Activated CD4-positive, alpha-beta T cell treated with anti-CD3 and anti-CD28 coated beads, Interleukin-2, amount 50 U/mL, for 48 hours (primary cell): ENCODE data around the gene TBL1XR1.
"Not testable (repeated sequence)": the region's sequence is repeated elsewhere in the genome, so short reads cannot be mapped to it uniquely, and the experiment has no call there.

Experiments
- DNase-seq, 2 experiments: peaks; one replicate each; pipeline ENCODE4 v3.0.0-alpha.2; 2020

The TBL1XR1 gene

GRCh38 chr3:177005718-177006405 is 191.4 kb downstream of the TBL1XR1 start:
- no peak for DNase-seq

DNA sequence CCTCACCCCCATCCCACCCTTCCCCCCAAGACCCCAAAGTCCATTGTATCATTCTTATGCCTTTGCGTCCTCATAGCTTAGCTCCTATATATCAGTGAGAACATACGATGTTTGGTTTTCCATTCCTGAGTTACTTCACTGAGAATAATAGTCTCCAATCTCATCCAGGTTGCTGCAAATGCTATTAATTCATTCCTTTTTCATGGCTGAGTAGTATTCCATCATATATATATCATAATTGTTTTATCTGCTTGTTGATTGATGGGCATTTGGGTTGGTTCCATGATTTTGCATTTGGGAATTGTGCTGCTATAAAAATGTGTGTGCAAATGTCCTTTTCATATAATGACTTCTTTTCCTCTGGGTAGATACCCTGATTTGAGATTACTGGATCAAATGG is 197.1 kb downstream of the TBL1XR1 start:
- DNase-seq: not testable (repeated sequence)

GRCh38 chr3:176995946-176996345 is 201.3 kb downstream of the TBL1XR1 start:
- no peak for DNase-seq

DNA sequence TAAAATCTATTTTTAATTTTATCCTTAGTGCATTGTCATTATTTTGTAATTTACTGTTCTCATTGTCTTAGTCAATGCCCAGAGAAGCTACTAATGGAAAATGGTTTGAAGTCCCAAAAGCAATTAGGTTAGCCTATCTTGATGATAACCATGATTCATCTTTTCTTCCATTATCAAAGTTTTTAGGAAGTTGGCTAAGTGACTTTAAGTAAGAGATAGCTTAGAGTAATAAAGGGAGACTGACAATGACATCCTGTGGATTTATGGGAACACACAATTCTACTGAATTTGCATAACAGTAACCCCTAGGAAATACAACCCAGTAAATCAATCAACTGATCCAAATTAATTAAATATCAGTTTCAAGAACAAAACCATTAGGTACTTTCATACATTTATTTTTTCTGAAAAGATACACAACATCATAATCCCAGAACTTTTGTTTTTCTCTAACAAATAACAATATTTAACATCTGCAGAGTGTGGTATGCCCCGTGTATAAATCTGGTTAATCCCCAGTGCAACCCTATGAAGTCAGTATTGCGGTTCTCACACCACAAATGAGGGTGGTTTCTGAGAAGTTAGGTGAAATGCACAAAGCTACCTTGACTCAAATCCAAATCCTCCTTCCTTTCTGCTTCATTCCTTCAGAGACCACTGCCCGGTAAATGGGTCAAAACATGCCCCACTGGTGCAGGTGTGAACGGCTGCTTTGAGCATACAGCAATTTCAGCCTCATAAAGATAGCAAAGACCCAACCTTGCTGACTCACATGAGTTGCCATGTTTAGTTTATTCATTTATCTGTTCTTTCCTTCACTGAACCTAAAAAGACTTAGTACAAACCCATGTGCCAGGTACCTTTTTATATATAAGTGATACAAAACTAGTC is 202.1 kb downstream of the TBL1XR1 start:
- DNase-seq: no peak

- DNase-seq: no peak
Measured at GRCh38 chr3:176994393-176994792, 202.9 kb downstream of the TBL1XR1 start.

DNA sequence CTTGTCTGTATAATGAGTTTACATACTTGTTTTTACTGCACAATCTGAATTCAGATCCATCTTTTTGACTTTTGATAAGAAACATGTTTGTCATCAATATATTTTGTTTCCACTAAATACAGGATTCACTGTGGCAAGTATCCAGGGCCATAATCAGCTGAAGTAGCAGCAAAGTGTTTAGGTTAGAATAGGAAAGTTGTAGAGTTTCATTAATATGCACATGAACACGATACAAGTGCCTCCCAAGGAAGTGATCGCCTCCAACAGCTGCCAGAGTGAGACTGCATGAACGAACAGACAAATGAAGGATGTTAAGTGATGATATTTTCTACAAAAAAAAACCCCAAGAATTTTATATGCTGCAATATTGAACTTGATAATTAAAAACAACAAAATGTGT is 204.3 kb downstream of the TBL1XR1 start:
- DNase-seq: no peak

DNA sequence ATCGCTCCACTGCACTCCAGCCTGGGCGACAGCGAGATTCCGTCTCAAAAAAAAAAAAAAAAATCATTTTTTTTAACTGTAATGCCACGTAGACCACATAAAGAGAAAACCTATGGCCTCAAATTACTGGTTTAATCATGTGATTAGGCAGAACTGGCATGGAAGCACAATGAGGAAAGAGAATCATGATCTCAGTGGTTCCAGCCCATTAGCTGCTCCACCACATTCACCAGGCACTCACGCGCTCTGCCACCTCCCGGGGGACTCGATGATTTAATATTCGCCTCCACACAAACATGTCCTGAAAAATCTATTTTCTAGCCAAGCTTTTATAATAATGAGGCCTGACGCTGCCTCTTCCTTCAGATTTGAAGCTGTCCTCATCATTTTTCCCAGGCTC is 204.7 kb downstream of the TBL1XR1 start:
- no peak for DNase-seq

DNA sequence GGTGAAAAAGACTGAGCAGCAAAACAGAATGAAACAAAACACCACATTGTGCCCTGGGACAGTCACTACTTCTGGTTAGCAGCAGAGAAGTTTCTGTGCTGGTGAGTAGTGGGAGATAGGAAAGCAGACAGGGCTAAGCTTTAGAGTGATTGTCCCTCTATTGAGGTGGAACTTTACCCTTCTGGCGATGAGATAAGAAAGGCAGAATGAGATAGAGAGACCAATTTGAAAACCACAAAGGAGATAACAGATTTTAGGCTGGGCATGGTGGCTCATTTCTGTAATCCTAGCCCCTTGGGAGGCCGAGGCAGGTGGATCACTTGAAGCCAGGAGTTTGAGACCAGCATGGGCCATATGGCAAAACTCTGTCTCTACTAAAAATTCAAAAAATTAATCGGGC is 208.5 kb downstream of the TBL1XR1 start:
- no peak for DNase-seq

- DNase-seq: no peak
Measured at GRCh38 chr3:176987901-176988650, 209.2 kb downstream of the TBL1XR1 start.

DNA sequence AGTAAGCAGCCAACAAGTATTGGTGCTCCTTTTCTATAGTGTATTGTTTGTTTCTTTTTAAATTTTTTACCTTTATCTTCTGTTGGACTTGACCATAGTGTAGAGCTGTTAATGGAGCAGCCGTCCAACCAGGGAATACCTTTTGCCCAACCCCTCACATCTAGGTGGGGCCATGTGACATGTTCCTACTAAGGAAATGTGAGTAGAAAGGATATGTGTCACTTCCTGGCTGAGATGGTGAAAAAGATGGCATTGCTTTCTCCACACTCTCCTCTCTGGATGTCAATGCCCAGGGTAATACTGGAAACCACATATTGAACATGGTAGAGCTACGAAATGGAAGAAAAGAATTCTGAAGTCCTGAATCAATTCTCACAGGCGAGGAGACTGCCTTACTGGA is 218.8 kb downstream of the TBL1XR1 start:
- no peak for DNase-seq

- no peak for DNase-seq
Measured at GRCh38 chr3:176977331-176977730, 220.0 kb downstream of the TBL1XR1 start.

DNA sequence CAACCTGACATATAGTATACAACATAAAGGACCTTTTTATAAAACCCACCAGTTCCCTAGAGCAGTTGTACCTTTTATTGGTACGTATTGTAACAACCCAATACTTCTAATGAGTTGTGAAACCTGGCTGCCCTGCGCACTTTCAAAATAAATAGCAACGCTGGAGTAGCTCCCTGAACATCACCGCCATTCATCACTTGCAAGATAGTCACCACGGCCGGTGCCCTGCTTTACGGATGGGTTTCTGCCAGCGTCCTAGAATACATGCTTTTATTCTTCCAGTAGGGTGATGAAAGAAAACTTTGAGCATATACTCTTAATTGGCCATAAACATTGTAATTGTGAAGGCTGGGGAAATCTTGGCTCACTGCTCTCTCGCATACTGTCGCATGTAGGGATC is 220.7 kb downstream of the TBL1XR1 start:
- DNase-seq: no peak

DNA sequence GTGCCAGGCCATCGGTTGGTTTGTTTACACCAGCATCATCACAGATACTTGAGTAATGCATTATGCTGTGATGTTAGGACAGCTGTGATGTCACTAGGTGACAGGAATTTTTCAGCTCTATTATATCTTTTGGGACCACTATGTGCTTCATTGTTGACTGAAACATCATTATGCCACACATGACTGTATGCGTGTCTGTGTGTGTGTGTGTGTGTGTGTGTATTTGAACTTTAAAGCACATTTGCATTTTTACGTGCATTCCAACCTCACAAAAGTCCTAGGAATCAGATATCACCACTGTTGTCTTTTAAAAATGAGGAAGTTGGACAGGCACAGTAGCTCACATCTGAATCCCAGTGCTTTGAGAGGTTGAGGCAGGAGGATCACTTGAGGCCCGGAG is 223.0 kb downstream of the TBL1XR1 start:
- DNase-seq: no peak

GRCh38 chr3:176971613-176972174 is 225.6 kb downstream of the TBL1XR1 start:
- no peak for DNase-seq

DNA sequence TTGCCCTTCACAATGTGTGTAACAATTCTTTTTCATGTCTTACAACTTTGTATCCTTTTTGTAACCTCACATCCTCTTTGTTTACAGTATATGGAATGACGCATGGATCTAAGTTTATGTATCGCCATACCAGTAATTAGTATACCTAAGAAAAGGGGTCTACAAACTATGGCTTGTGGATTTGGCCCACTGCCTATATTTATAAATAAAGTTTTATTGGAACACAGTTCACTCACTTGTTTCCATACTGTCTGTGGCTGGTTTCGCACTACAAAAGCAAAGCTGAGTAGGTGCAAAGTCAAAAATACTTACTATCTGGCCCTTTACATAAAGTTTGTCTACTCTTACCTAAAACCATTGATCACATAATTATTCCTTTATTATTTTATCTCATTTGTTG is 226.5 kb downstream of the TBL1XR1 start:
- DNase-seq: no peak

DNA sequence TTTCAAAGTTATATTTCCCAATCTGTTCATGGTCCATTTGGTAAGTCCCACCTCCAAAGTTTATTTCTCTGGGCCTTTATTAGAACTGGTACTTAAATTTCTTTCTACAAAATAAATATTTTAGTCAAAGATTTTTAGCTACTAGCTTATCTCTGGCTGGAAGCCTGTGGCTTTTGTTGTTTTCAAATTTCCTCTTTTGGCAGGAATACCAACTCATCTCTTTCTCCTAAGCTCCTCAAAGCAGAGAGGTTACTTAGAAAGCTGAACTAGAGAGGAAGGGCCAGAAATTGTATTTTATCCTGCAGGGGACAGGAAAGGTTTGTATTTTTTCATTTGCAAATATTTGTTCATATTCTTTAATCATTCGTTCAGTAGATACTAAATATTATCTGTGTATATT is 227.8 kb downstream of the TBL1XR1 start:
- DNase-seq: no peak
